Glutamatergic neuron (in vitro differentiated cells): ENCODE measurements around the gene ARHGEF2. TPM values are rescaled to one million over a fixed set of nuclear protein-coding genes. Genes with fewer than 3 reads are reported as not detected.
A peak's percentile ranks its signal among the peaks of the same experiment; 100 is the strongest.

Experiments
- DNase-seq: peaks from one replicate; pipeline ENCODE4 v3.0.0; 2022
- H3K27ac Mint-ChIP-seq: one replicate; pipeline ENCODE4 v1.8.0; 2020; ENCODE audit warnings: mild to moderate bottlenecking, mixed read lengths, inconsistent platforms; ENCODE audit not compliant: unreplicated experiment
- H3K27me3 Mint-ChIP-seq: one replicate; pipeline ENCODE4 v1.8.0; 2020; ENCODE audit warnings: mild to moderate bottlenecking, moderate library complexity, mixed read lengths, inconsistent platforms; ENCODE audit not compliant: unreplicated experiment
- H3K36me3 Mint-ChIP-seq: one replicate; pipeline ENCODE4 v1.8.0; 2020; ENCODE audit warnings: mild to moderate bottlenecking, mixed read lengths, inconsistent platforms; ENCODE audit not compliant: unreplicated experiment
- H3K4me1 Mint-ChIP-seq: one replicate; pipeline ENCODE4 v1.8.0; 2020; ENCODE audit warnings: mild to moderate bottlenecking, low read depth, mixed read lengths, inconsistent platforms; ENCODE audit not compliant: unreplicated experiment
- H3K4me3 Mint-ChIP-seq: one replicate; pipeline ENCODE4 v1.8.0; 2020; ENCODE audit warnings: mild to moderate bottlenecking, mixed read lengths, inconsistent platforms; ENCODE audit not compliant: unreplicated experiment
- H3K9me3 Mint-ChIP-seq: one replicate; pipeline ENCODE4 v1.8.0; 2020; ENCODE audit warnings: mild to moderate bottlenecking, moderate library complexity, mixed read lengths, inconsistent platforms; ENCODE audit not compliant: unreplicated experiment
- CTCF ChIP-seq: fragments of 200-600 bp; sonication (generic); IDR thresholded peaks from one replicate; pipeline ENCODE4 v1.5.0; 2021; ENCODE audit not compliant: partially characterized antibody, unreplicated experiment
- total RNA-seq: library from RNA; stranded (reverse); fragmentation: NEBNext Ultra II Directional; extraction: Animal tissue kit (Norgen Biotek cat#: 25700); gene quantifications from one replicate; pipeline ENCODE4 v1.2.1, GENCODE V29; 2021; ENCODE audit not compliant: unreplicated experiment

Gene ARHGEF2
- total RNA-seq, 1 donor from 2014 or later, result 222 TPM

- DNase-seq, result no peak
- H3K27me3 Mint-ChIP-seq, result peaks cover 7% of the 10 kb centered on the region
- no peaks in the 10 kb centered on the region for H3K36me3 Mint-ChIP-seq
- H3K4me1 Mint-ChIP-seq, result peaks cover 9% of the 10 kb centered on the region
- no peaks in the 10 kb centered on the region for H3K9me3 Mint-ChIP-seq
- peak overlapping the region; percentile 94 for H3K27ac Mint-ChIP-seq
- TF ChIP-seq CTCF, result no peak
- H3K4me3 Mint-ChIP-seq, result peak overlapping the region; percentile 98
These were observed 42.7 kb upstream of the ARHGEF2 start for GRCh38 chr1:156021093-156021428.

- Mint-ChIP-seq H3K4me3 (peak within 1 kb of the TSS; percentile 98), H3K27ac (peak within 1 kb of the TSS; percentile 94), H3K9me3 (no peaks in the 10 kb centered on the region), H3K27me3 (peaks cover 4% of the 10 kb centered on the region), H3K36me3 (no peaks in the 10 kb centered on the region), H3K4me1 (peaks cover 9% of the 10 kb centered on the region)
- TF ChIP-seq CTCF, result no peak
- peak; percentile 82 for DNase-seq
These were observed 42.1 kb upstream of the ARHGEF2 start, which contains the start of gene SSR2 for GRCh38 chr1:156020293-156021092. Gene SSR2 (minus strand): TSS chr1:156020951. CDS start chr1:156020167, 784 bp downstream.

- no peak for TF ChIP-seq CTCF
These were observed 41.6 kb upstream of the ARHGEF2 start for GRCh38 chr1:156019946-156020292.

GRCh38 chr1:156014829-156015228 lies 36.5 kb upstream of the ARHGEF2 start:
- H3K4me3 Mint-ChIP-seq, result no peak overlapping the region
- H3K9me3 Mint-ChIP-seq, result peaks cover 4% of the 10 kb centered on the region
- no peak for TF ChIP-seq CTCF
- DNase-seq, result no peak
- H3K4me1 Mint-ChIP-seq, result peaks cover 8% of the 10 kb centered on the region
- H3K27me3 Mint-ChIP-seq, result peaks cover 4% of the 10 kb centered on the region
- H3K27ac Mint-ChIP-seq, result no peak overlapping the region
- H3K36me3 Mint-ChIP-seq, result no peaks in the 10 kb centered on the region

More at GRCh38 chr1:156019946-156020292, 41.6 kb upstream of the ARHGEF2 start:
- Mint-ChIP-seq H3K9me3 (no peaks in the 10 kb centered on the region), H3K36me3 (no peaks in the 10 kb centered on the region), H3K4me3 (peak overlapping the region; percentile 98), H3K27ac (peak overlapping the region; percentile 94), H3K4me1 (peaks cover 9% of the 10 kb centered on the region), H3K27me3 (peaks cover 4% of the 10 kb centered on the region)
- no peak for DNase-seq

GRCh38 chr1:156012051-156012817 lies 33.9 kb upstream of the ARHGEF2 start:
- Mint-ChIP-seq H3K27ac (no peak overlapping the region), H3K4me1 (no peaks in the 10 kb centered on the region), H3K36me3 (no peaks in the 10 kb centered on the region), H3K4me3 (no peak overlapping the region), H3K27me3 (peaks cover 2% of the 10 kb centered on the region), H3K9me3 (peaks cover 4% of the 10 kb centered on the region)
- TF ChIP-seq CTCF, result no peak
- DNase-seq, result no peak
